Osteocyte (in vitro differentiated cells): ENCODE data around the gene LTBP2. TPM values are rescaled to one million over a fixed set of nuclear protein-coding genes. Genes with fewer than 3 reads are reported as not detected.

Source experiments
- DNase-seq: peaks from one replicate; pipeline ENCODE4 v3.0.0; 2021; ENCODE audit warnings: mixed read lengths; ENCODE audit not compliant: unreplicated experiment; ENCODE audit errors: extremely low spot score
- H3K27ac Mint-ChIP-seq: one replicate; pipeline ENCODE4 v1.8.0; 2021; ENCODE audit warnings: mild to moderate bottlenecking, mixed read lengths; ENCODE audit not compliant: unreplicated experiment
- H3K27me3 Mint-ChIP-seq: one replicate; pipeline ENCODE4 v1.8.0; 2021; ENCODE audit warnings: mixed read lengths; ENCODE audit not compliant: unreplicated experiment
- H3K36me3 Mint-ChIP-seq: one replicate; pipeline ENCODE4 v1.8.0; 2021; ENCODE audit warnings: mixed read lengths; ENCODE audit not compliant: unreplicated experiment
- H3K4me1 Mint-ChIP-seq: one replicate; pipeline ENCODE4 v1.8.0; 2021; ENCODE audit warnings: mixed read lengths; ENCODE audit not compliant: unreplicated experiment
- H3K4me3 Mint-ChIP-seq: one replicate; pipeline ENCODE4 v1.8.0; 2021; ENCODE audit warnings: mild to moderate bottlenecking, moderate library complexity, mixed read lengths; ENCODE audit not compliant: unreplicated experiment
- H3K9me3 Mint-ChIP-seq: one replicate; pipeline ENCODE4 v1.8.0; 2021; ENCODE audit warnings: mixed read lengths; ENCODE audit not compliant: unreplicated experiment
- CTCF ChIP-seq: fragments of 200-600 bp; sonication (generic); IDR thresholded peaks from 2 replicates; pipeline ENCODE4 v1.5.0; 2021; ENCODE audit warnings: antibody characterized with exemption, mild to moderate bottlenecking, moderate library complexity
- total RNA-seq: library from RNA; stranded (reverse); gene quantifications from 2 replicates; pipeline ENCODE4 v1.2.1, GENCODE V29; 2021

LTBP2 gene
- total RNA-seq, 1 donor from 2014 or later, result 377 TPM

- DNase-seq, result no peak
- TF ChIP-seq CTCF, result no peak
- peaks cover 42% of the 10 kb centered on the region for H3K36me3 Mint-ChIP-seq
- H3K27me3 Mint-ChIP-seq, result no peaks in the 10 kb centered on the region
- H3K27ac Mint-ChIP-seq, result no peak overlapping the region
- H3K4me1 Mint-ChIP-seq, result peaks cover 33% of the 10 kb centered on the region
- no peaks in the 10 kb centered on the region for H3K9me3 Mint-ChIP-seq
- no peak overlapping the region for H3K4me3 Mint-ChIP-seq
These were observed 83.2 kb downstream of the LTBP2 start for GRCh38 chr14:74528886-74529285.

- Mint-ChIP-seq H3K27me3 (no peaks in the 10 kb centered on the region), H3K27ac (no peak overlapping the region), H3K9me3 (no peaks in the 10 kb centered on the region), H3K4me1 (peaks cover 33% of the 10 kb centered on the region), H3K36me3 (peaks cover 40% of the 10 kb centered on the region), H3K4me3 (no peak overlapping the region)
- TF ChIP-seq CTCF, result no peak
- no peak for DNase-seq
These were observed 83.6 kb downstream of the LTBP2 start for GRCh38 chr14:74528406-74528805.

GRCh38 chr14:74527736-74528280 is 84.2 kb downstream of the LTBP2 start:
- Mint-ChIP-seq H3K27me3 (no peaks in the 10 kb centered on the region), H3K36me3 (peaks cover 38% of the 10 kb centered on the region), H3K27ac (no peak overlapping the region), H3K9me3 (no peaks in the 10 kb centered on the region), H3K4me1 (peaks cover 33% of the 10 kb centered on the region), H3K4me3 (no peak overlapping the region)
- no peak for TF ChIP-seq CTCF
- no peak for DNase-seq

- no peak overlapping the region for H3K4me3 Mint-ChIP-seq
These were observed 85.0 kb downstream of the LTBP2 start for GRCh38 chr14:74526854-74527585.

More at GRCh38 chr14:74526854-74527585, 85.0 kb downstream of the LTBP2 start:
- peaks cover 39% of the 10 kb centered on the region for H3K36me3 Mint-ChIP-seq
- no peaks in the 10 kb centered on the region for H3K27me3 Mint-ChIP-seq
- no peaks in the 10 kb centered on the region for H3K9me3 Mint-ChIP-seq
- no peak overlapping the region for H3K27ac Mint-ChIP-seq
- no peak for DNase-seq
- H3K4me1 Mint-ChIP-seq, result peaks cover 29% of the 10 kb centered on the region
- TF ChIP-seq CTCF, result no peak
